HCT116 (cell line): ENCODE measurements around the gene TRIM31. TPM values are rescaled to one million over a fixed set of nuclear protein-coding genes. Genes with fewer than 3 reads are reported as not detected.
"Not testable (repeated sequence)": the region's sequence is repeated elsewhere in the genome, so short reads cannot be mapped to it uniquely, and the experiment has no call there.

Experiments used
- ATAC-seq: fragments of 200-7000 bp; cut with Tn5 transposase; 2 replicates; pipeline ENCODE4 v1.9.1; 2020; ENCODE audit warnings: mild to moderate bottlenecking, moderate library complexity
- BruUV-seq: library from RNA; stranded (reverse); fragments of 400-500 nt; replicated peaks from 2 replicates; lab custom pipeline; 2021; lab: Mats Ljungman, UMichigan
- CTCF ChIA-PET: fragments of 300-600 bp; sonication (Branson Sonifier 250); formaldehyde crosslinking; loops from one replicate; lab custom pipeline; 2021; ENCODE audit warnings: antibody characterized with exemption; lab: Charles Lee
- POLR2A ChIA-PET: fragments of 300-600, 350-600 bp; sonication (Branson Sonifier 250); formaldehyde crosslinking; loops from one replicate; lab custom pipeline; 2021; ENCODE audit warnings: antibody characterized with exemption; lab: Charles Lee
- RAD21 ChIA-PET, 2 experiments: fragments of 300-600 bp; sonication (Branson Sonifier 250); formaldehyde crosslinking; loops; one replicate each; lab custom pipeline; 2023; ENCODE audit warnings: low total read pairs in 2 of 2; ENCODE audit not compliant: uncharacterized antibody in 2 of 2, unreplicated experiment in 2 of 2, low non-redundant PET in 1 of 2; lab: Charles Lee
- DNase-seq: peaks from one replicate; pipeline ENCODE4 v3.0.0-alpha.2; 2010; ENCODE audit warnings: low read depth, low spot score
- H2AFZ ChIP-seq: fragments of 200-600 bp; shearing (Covaris generic), sonication (generic); 2 replicates; pipeline ENCODE4 v1.6.1; 2017; ENCODE audit warnings: low read depth, mixed run types, mixed read lengths, antibody characterized with exemption, low read length; ENCODE audit not compliant: poor library complexity, severe bottlenecking
- H3K27ac ChIP-seq: 2 replicates; pipeline ENCODE4 v1.5.1; 2012; ENCODE audit warnings: low read depth, low read length
- H3K27me3 ChIP-seq: fragments of 200-600 bp; sonication (generic); 2 replicates; pipeline ENCODE4 v1.6.1; 2016; ENCODE audit warnings: mixed run types, low read length, mixed read lengths; ENCODE audit not compliant: insufficient read depth
- H3K36me3 ChIP-seq, 2 experiments: fragments of 200-500 bp in 1 of 2; fragments of 200-600 bp in 1 of 2; sonication (Bioruptor generic) in 1 of 2; sonication (generic) in 1 of 2; 2 replicates each; pipeline versions ENCODE4 v1.5.1 to v1.6.1; 2014 to 2016; ENCODE audit warnings: low read length in 2 of 2, inconsistent platforms in 1 of 2, mixed read lengths in 1 of 2, mixed run types in 1 of 2; ENCODE audit not compliant: insufficient read depth in 2 of 2, control insufficient read depth in 1 of 2
- H3K4me1 ChIP-seq, 2 experiments: fragments of 200-600 bp in 1 of 2; sonication (generic) in 1 of 2; 2 replicates each; pipeline versions ENCODE4 v1.5.1 to v1.6.1; 2012 to 2017; ENCODE audit warnings: low read length in 2 of 2, inconsistent platforms in 1 of 2, mild to moderate bottlenecking in 1 of 2, mixed read lengths in 1 of 2, mixed run types in 1 of 2, moderate library complexity in 1 of 2; ENCODE audit not compliant: insufficient read depth in 2 of 2, control insufficient read depth in 1 of 2
- H3K4me2 ChIP-seq: fragments of 200-600 bp; sonication (generic); 2 replicates; pipeline ENCODE4 v1.6.1; 2017; ENCODE audit warnings: mixed run types, low read length, mixed read lengths
- H3K4me3 ChIP-seq, 2 experiments: fragments of 200-600 bp in 1 of 2; sonication (generic) in 1 of 2; replicated peaks in 1 of 2; 2 replicates each; pipeline ENCODE4 v1.5.1; 2011 to 2016; ENCODE audit warnings: low read length in 2 of 2, control low read depth in 1 of 2, low read depth in 1 of 2, mild to moderate bottlenecking in 1 of 2, mixed read lengths in 1 of 2, mixed run types in 1 of 2
- H3K79me2 ChIP-seq: fragments of 200-600 bp; sonication (generic); 2 replicates; pipeline ENCODE4 v1.6.1; 2017; ENCODE audit warnings: mild to moderate bottlenecking, mixed run types, low read length, moderate library complexity, mixed read lengths; ENCODE audit not compliant: insufficient read depth
- H3K9ac ChIP-seq: fragments of 200-600 bp; sonication (generic); 2 replicates; pipeline ENCODE4 v1.6.1; 2016; ENCODE audit warnings: low read length, mixed read lengths
- H3K9me2 ChIP-seq: fragments of 200-600 bp; sonication (generic), shearing (Covaris generic); 2 replicates; pipeline ENCODE4 v1.6.1; 2017; ENCODE audit warnings: mixed run types, mild to moderate bottlenecking, moderate library complexity; ENCODE audit not compliant: insufficient read depth
- H3K9me3 ChIP-seq, 2 experiments: fragments of 200-500 bp in 1 of 2; fragments of 200-600 bp in 1 of 2; sonication (Bioruptor generic) in 1 of 2; sonication (generic) in 1 of 2; 2 replicates each; pipeline ENCODE4 v1.6.1; 2014 to 2017; ENCODE audit warnings: low read length in 2 of 2, mixed read lengths in 2 of 2, inconsistent platforms in 1 of 2, low read depth in 1 of 2, mild to moderate bottlenecking in 1 of 2, mixed run types in 1 of 2, moderate library complexity in 1 of 2; ENCODE audit not compliant: control insufficient read depth in 1 of 2, insufficient read depth in 1 of 2
- H4K20me1 ChIP-seq: fragments of 200-600 bp; sonication (generic), shearing (Covaris generic); 2 replicates; pipeline ENCODE4 v1.6.1; 2017; ENCODE audit warnings: mixed run types, mild to moderate bottlenecking, moderate library complexity; ENCODE audit not compliant: insufficient read depth
- CEBPB ChIP-seq: IDR thresholded peaks from 2 replicates; pipeline ENCODE4 v1.6.1; 2012; ENCODE audit warnings: low read depth
- CTCF ChIP-seq, 3 experiments: fragments of 200-600 bp in 1 of 3; sonication (generic) in 1 of 3; IDR thresholded peaks in 2 of 3; conservative IDR thresholded peaks in 1 of 3; 2 replicates each; pipeline ENCODE4 v1.5.1; 2012 to 2017; ENCODE audit warnings: low read depth in 2 of 3, low read length in 2 of 3, antibody characterized with exemption in 1 of 3, borderline replicate concordance in 1 of 3, control low read depth in 1 of 3, mild to moderate bottlenecking in 1 of 3, mixed read lengths in 1 of 3, mixed run types in 1 of 3, moderate library complexity in 1 of 3; ENCODE audit not compliant: insufficient read depth in 1 of 3
- ELF1 ChIP-seq: IDR thresholded peaks from 2 replicates; pipeline ENCODE4 v1.6.1; 2012; ENCODE audit warnings: low read depth, borderline replicate concordance
- EZH2phosphoT487 ChIP-seq: fragments of 200-600 bp; IDR thresholded peaks from 2 replicates; pipeline ENCODE4 v1.6.1; 2018; ENCODE audit warnings: antibody characterized with exemption, borderline replicate concordance
- FOSL1 ChIP-seq: IDR thresholded peaks from 2 replicates; pipeline ENCODE4 v1.6.1; 2012; ENCODE audit warnings: low read depth
- JUND ChIP-seq: IDR thresholded peaks from 2 replicates; pipeline ENCODE4 v1.6.1; 2012
- POLR2AphosphoS5 ChIP-seq: IDR thresholded peaks from 2 replicates; pipeline ENCODE4 v1.6.1; 2011; ENCODE audit warnings: mild to moderate bottlenecking, low read depth, low read length, moderate library complexity
- RAD21 ChIP-seq: IDR thresholded peaks from 2 replicates; pipeline ENCODE4 v1.6.1; 2012; ENCODE audit warnings: low read depth, mild to moderate bottlenecking
- REST ChIP-seq: IDR thresholded peaks from 2 replicates; pipeline ENCODE4 v1.6.1; 2012; ENCODE audit warnings: low read depth
- SP1 ChIP-seq: IDR thresholded peaks from 2 replicates; pipeline ENCODE4 v1.6.1; 2012; ENCODE audit warnings: low read depth
- TCF7L2 ChIP-seq: IDR thresholded peaks from 2 replicates; pipeline ENCODE4 v1.7.0; 2011; ENCODE audit warnings: borderline replicate concordance, inconsistent platforms; ENCODE audit not compliant: insufficient read depth, insufficient read length; ENCODE audit errors: extremely low read depth
- YY1 ChIP-seq: IDR thresholded peaks from 2 replicates; pipeline ENCODE4 v1.6.1; 2011; ENCODE audit warnings: low read length, low read depth, moderate library complexity, mild to moderate bottlenecking; ENCODE audit not compliant: insufficient replicate concordance; ENCODE audit errors: extremely low read depth
- ZFX ChIP-seq: fragments of 450-650 bp; IDR thresholded peaks from 2 replicates; pipeline ENCODE4 v1.6.1; 2017
- ZNF274 ChIP-seq: fragments of 200-500 bp; sonication (Bioruptor generic); IDR thresholded peaks from 2 replicates; pipeline ENCODE4 v1.6.1; 2014; ENCODE audit warnings: mild to moderate bottlenecking, low read depth, low read length, inconsistent platforms
- intact Hi-C: fragments of 100-400 bp; cut with micrococcal nuclease; formaldehyde crosslinking; loops from 2 replicates; pipeline ENCODE4 v1.10.0; 2022
- total RNA-seq: library from RNA; stranded (reverse); gene quantifications from one replicate; pipeline ENCODE4 v1.2.1, GENCODE V29; 2021; ENCODE audit not compliant: unreplicated experiment

The TRIM31 gene
- total RNA-seq, 1 experiment from 2014 or later, result not detected

- Histone ChIP-seq H3K27me3 (no peaks in the 10 kb centered on the region), H3K9ac (no peak overlapping the region), H3K9me3 (no peaks in the 10 kb centered on the region), H3K4me1 (peaks cover 3 to 13% of the 10 kb centered on the region in 2 experiments; a peak in 3 of 4 replicates), H3K4me3 (no peak overlapping the region), H2AFZ (no peak overlapping the region), H4K20me1 (no peaks in the 10 kb centered on the region), H3K36me3 (no peaks in the 10 kb centered on the region), H3K9me2 (no peaks in the 10 kb centered on the region), H3K79me2 (no peaks in the 10 kb centered on the region), H3K4me2 (no peak overlapping the region), H3K27ac (no peak overlapping the region)
- ChIA-PET RAD21 (no interaction called here), POLR2A (interaction anchor here (2.0 kb wide), 1 partner anchor 20 kb away, joined by 4 read pairs; no protein-coding TSS in a partner anchor), CTCF (interaction anchor here (1.2 to 2.1 kb wide), 2 partner anchors 9 to 19 kb away, joined by 5 to 13 read pairs; no protein-coding TSS in a partner anchor)
- no TSS peak for BruUV-seq
- intact Hi-C loops, result no loop called here
- ATAC-seq (no peak), DNase-seq (no peak)
- TF ChIP-seq EZH2phosphoT487 (no peak), SP1 (no peak), ZNF274 (no peak), CTCF (IDR thresholded peaks at IDR 0.05 in 2 of 3, conservative IDR thresholded peaks at IDR 0.05 in 1 of 3; ENCODE audit: borderline replicate concordance in 1 of 3, insufficient read depth in 1 of 3, low read depth in 2 of 3, low read length in 2 of 3) (no peak), CEBPB (no peak), ELF1 (no peak), FOSL1 (no peak), JUND (no peak), ZFX (no peak), TCF7L2 (no peak), RAD21 (no peak), REST (no peak), POLR2AphosphoS5 (no peak), YY1 (no peak)
These were observed 8.8 kb upstream of the TRIM31 start for GRCh38 chr6:30121446-30122366.

- H4K20me1 ChIP-seq, H3K9ac ChIP-seq, DNase-seq, H3K9me3 ChIP-seq, RAD21 ChIA-PET, H3K4me3 ChIP-seq, H3K27ac ChIP-seq, H3K27me3 ChIP-seq, BruUV-seq, POLR2A ChIA-PET, H3K36me3 ChIP-seq, intact Hi-C loops, H3K79me2 ChIP-seq, H3K9me2 ChIP-seq, ATAC-seq: not testable (repeated sequence)
- peak overlapping the region; percentile 89 for H2AFZ ChIP-seq
- H3K4me2 ChIP-seq, result peak overlapping the region; percentile 43
- peaks cover 3 to 13% of the 10 kb centered on the region in 2 experiments; a peak in 3 of 4 replicates for H3K4me1 ChIP-seq
- CTCF ChIA-PET, result interaction anchor here (1.5 kb wide), 1 partner anchor 13 kb away, joined by 5 read pairs; no protein-coding TSS in a partner anchor
These were observed 5.8 kb upstream of the TRIM31 start for GRCh38 chr6:30118691-30119090.
